GM18507 (cell line): ENCODE data around the gene DTX1.

ENCODE experiments used
- DNase-seq: peaks from one replicate; pipeline ENCODE4 v3.0.0; 2011; ENCODE audit warnings: low read depth; ENCODE audit not compliant: insufficient read length; ENCODE audit errors: extremely low spot score
- FAIRE-seq: peaks from 2 replicates; lab custom pipeline; 2011; peaks lifted over from hg19 to GRCh38; lab: Jason Lieb, UNC

Gene DTX1

GRCh38 chr12:113052326-113052725 is 4.2 kb upstream of the DTX1 start:
- no peak for FAIRE-seq
- no peak for DNase-seq

- DNase-seq (no peak), FAIRE-seq (no peak)
Measured at GRCh38 chr12:113054948-113055486, 1.5 kb upstream of the DTX1 start.

- FAIRE-seq (no peak), DNase-seq (no peak)
Measured at GRCh38 chr12:113055594-113056380, 743 bp upstream of the DTX1 start.

GRCh38 chr12:113056381-113056630 is 224 bp upstream of the DTX1 start:
- no peak for DNase-seq
- no peak for FAIRE-seq

GRCh38 chr12:113057565-113058485 is 1.3 kb downstream of the DTX1 start:
- FAIRE-seq (no peak), DNase-seq (no peak)

- DNase-seq (no peak), FAIRE-seq (no peak)
Measured at GRCh38 chr12:113058553-113058952, 2.0 kb downstream of the DTX1 start.

GRCh38 chr12:113059071-113059595 is 2.6 kb downstream of the DTX1 start:
- DNase-seq (no peak), FAIRE-seq (no peak)

- FAIRE-seq (no peak), DNase-seq (no peak)
Measured at GRCh38 chr12:113060336-113060960, 3.9 kb downstream of the DTX1 start.

GRCh38 chr12:113061061-113061694 is 4.6 kb downstream of the DTX1 start:
- DNase-seq, result no peak
- no peak for FAIRE-seq

GRCh38 chr12:113062502-113063395 is 6.2 kb downstream of the DTX1 start:
- FAIRE-seq (no peak), DNase-seq (no peak)

- no peak for DNase-seq
- no peak for FAIRE-seq
Measured at GRCh38 chr12:113063396-113064350, 7.1 kb downstream of the DTX1 start.

- FAIRE-seq (no peak), DNase-seq (no peak)
Measured at GRCh38 chr12:113064395-113065125, 8.0 kb downstream of the DTX1 start.

GRCh38 chr12:113065126-113066007 is 8.8 kb downstream of the DTX1 start:
- FAIRE-seq (no peak), DNase-seq (no peak)

GRCh38 chr12:113066813-113067400 is 10.4 kb downstream of the DTX1 start:
- DNase-seq, result no peak
- no peak for FAIRE-seq
